ENCODE data around the gene TTYH3. TPM values are rescaled to one million over a fixed set of nuclear protein-coding genes. Genes with fewer than 3 reads are reported as not detected.

Gene TTYH3
- total RNA-seq, 1 donor from 2014 or later: 166 TPM

- no peak overlapping the region for H3K4me3 Mint-ChIP-seq
- H3K27ac Mint-ChIP-seq: no peak overlapping the region
- H3K4me1 Mint-ChIP-seq (ENCODE audit: unreplicated experiment): peaks cover 11% of the 10 kb centered on the region
- no peaks in the 10 kb centered on the region for H3K27me3 Mint-ChIP-seq
- H3K36me3 Mint-ChIP-seq: peaks cover 9% of the 10 kb centered on the region
- no peaks in the 10 kb centered on the region for H3K9me3 Mint-ChIP-seq
- no peak for DNase-seq (ENCODE audit: extremely low spot score, unreplicated experiment)
- TF ChIP-seq CTCF (conservative IDR thresholded peaks at IDR 0.05): no peak
Observed at GRCh38 chr7:2593036-2593727, 38.6 kb upstream of the TTYH3 start.

GRCh38 chr7:2594599-2594998, 37.2 kb upstream of the TTYH3 start:
- no peaks in the 10 kb centered on the region for H3K9me3 Mint-ChIP-seq
- no peak for TF ChIP-seq CTCF (conservative IDR thresholded peaks at IDR 0.05)
- no peaks in the 10 kb centered on the region for H3K27me3 Mint-ChIP-seq
- no peak for DNase-seq (ENCODE audit: extremely low spot score, unreplicated experiment)
- H3K27ac Mint-ChIP-seq: no peak overlapping the region
- H3K4me3 Mint-ChIP-seq: no peak overlapping the region
- H3K36me3 Mint-ChIP-seq: peaks cover 13% of the 10 kb centered on the region
- H3K4me1 Mint-ChIP-seq (ENCODE audit: unreplicated experiment): peaks cover 11% of the 10 kb centered on the region

GRCh38 chr7:2595258-2595860, 36.4 kb upstream of the TTYH3 start:
- DNase-seq (ENCODE audit: extremely low spot score, unreplicated experiment): no peak
- no peaks in the 10 kb centered on the region for H3K9me3 Mint-ChIP-seq
- no peaks in the 10 kb centered on the region for H3K27me3 Mint-ChIP-seq
- H3K27ac Mint-ChIP-seq: no peak overlapping the region
- H3K4me3 Mint-ChIP-seq: no peak overlapping the region
- H3K4me1 Mint-ChIP-seq (ENCODE audit: unreplicated experiment): peaks cover 11% of the 10 kb centered on the region
- no peak for TF ChIP-seq CTCF (conservative IDR thresholded peaks at IDR 0.05)
- H3K36me3 Mint-ChIP-seq: peaks cover 15% of the 10 kb centered on the region

- H3K36me3 Mint-ChIP-seq: peaks cover 19% of the 10 kb centered on the region
- DNase-seq (ENCODE audit: extremely low spot score, unreplicated experiment): no peak
- H3K27me3 Mint-ChIP-seq: no peaks in the 10 kb centered on the region
- H3K4me1 Mint-ChIP-seq (ENCODE audit: unreplicated experiment): peaks cover 11% of the 10 kb centered on the region
- H3K27ac Mint-ChIP-seq: no peak overlapping the region
- H3K4me3 Mint-ChIP-seq: no peak overlapping the region
- no peak for TF ChIP-seq CTCF (conservative IDR thresholded peaks at IDR 0.05)
- no peaks in the 10 kb centered on the region for H3K9me3 Mint-ChIP-seq
Observed at GRCh38 chr7:2596464-2597272, 35.1 kb upstream of the TTYH3 start.

- Mint-ChIP-seq H3K27ac (no peak overlapping the region), H3K4me3 (no peak overlapping the region), H3K4me1 (ENCODE audit: unreplicated experiment) (peaks cover 11% of the 10 kb centered on the region), H3K36me3 (peaks cover 22% of the 10 kb centered on the region), H3K27me3 (no peaks in the 10 kb centered on the region), H3K9me3 (no peaks in the 10 kb centered on the region)
- no peak for DNase-seq (ENCODE audit: extremely low spot score, unreplicated experiment)
- TF ChIP-seq CTCF (conservative IDR thresholded peaks at IDR 0.05): no peak
Observed at GRCh38 chr7:2597273-2597640, 34.5 kb upstream of the TTYH3 start.
